EH (cell line): Measurements from ENCODE around the gene USP43.

Experiments
- DNase-seq: peaks from one replicate; pipeline ENCODE4 v3.0.0-alpha.2; 2015; ENCODE audit warnings: low read depth

USP43 gene

DNA sequence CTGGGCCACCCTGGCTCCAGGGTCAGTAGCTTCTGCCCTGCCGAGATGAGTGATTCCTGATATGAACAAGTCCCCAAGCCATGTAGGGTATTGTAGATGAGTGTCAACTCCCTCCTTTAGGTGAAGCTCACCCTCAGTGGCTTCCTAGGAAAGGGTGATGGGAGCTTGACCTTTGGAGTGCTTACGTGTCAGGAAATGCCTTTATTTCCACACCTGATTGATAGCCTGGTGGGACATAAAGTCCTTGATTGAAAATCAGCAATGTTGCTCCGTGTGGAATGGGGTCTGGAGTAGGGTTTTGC is 58.4 kb downstream of the USP43 start:
- DNase-seq: no peak

GRCh38 chr17:9705745-9706144 is 60.4 kb downstream of the USP43 start:
- no peak for DNase-seq

GRCh38 chr17:9707948-9708347 is 62.6 kb downstream of the USP43 start:
- no peak for DNase-seq

DNA sequence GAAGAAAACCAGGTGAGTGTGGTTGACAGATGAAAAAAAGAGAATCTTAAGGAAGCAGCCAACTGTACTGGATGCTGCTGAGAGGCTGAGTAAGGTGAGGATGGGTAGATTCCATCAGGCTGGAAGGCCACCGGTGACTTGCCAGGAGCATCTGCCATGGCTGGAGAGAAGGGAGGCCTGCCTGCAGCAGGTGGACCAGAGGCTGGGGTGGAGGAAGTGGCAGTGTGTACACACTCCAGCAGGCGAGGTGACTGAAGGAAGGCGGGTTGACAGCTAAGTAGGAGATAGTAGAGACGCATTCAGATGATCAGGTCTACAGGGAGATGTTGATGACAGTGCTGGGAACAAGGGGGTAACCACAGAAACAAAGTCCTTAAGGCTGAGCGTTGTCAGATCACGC is 69.5 kb downstream of the USP43 start:
- DNase-seq: no peak

- DNase-seq: no peak
Observed at GRCh38 chr17:9715503-9716016, 70.2 kb downstream of the USP43 start.

- DNase-seq: peak; percentile 2
Observed at GRCh38 chr17:9725575-9725974, 80.3 kb downstream of the USP43 start.

DNA sequence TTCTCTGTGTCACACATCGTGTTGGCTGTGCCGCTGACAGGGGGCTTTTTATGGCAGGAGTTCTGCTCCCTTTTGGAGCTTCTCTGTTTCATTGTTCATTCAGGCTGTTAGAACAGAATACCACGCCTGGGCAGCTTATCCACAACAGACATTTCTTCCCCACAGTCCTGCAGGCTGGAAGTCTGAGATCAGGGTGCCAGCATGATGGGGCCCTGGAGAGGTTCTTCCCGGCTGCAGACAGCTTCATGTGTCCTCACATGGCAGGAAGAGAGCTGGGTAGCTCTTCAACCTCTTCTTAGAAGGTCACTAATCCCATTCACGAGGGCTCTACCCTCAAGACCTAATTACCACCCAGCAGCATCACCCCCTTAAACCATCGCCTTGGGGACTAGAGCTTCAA is 81.0 kb downstream of the USP43 start:
- no peak for DNase-seq

DNA sequence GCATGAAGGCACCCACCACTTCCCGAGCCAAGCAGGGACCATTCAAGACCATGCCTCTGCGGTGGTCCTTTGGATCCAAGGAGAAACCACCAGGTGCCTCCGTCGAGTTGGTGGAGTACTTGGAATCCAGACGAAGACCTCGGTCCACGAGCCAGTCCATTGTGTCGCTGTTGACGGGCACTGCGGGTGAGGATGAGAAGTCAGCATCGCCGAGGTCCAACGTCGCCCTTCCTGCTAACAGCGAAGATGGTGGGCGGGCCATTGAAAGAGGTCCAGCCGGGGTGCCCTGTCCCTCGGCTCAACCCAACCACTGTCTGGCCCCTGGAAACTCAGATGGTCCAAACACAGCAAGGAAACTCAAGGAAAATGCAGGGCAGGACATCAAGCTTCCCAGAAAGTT is 82.7 kb downstream of the USP43 start:
- DNase-seq: no peak

- DNase-seq: no peak
Observed at GRCh38 chr17:9728564-9728963, 83.2 kb downstream of the USP43 start.

GRCh38 chr17:9729034-9729650 is 83.8 kb downstream of the USP43 start:
- DNase-seq: peak; percentile 55

- DNase-seq: peak; percentile 8
Observed at GRCh38 chr17:9729735-9730420, 84.6 kb downstream of the USP43 start.

DNA sequence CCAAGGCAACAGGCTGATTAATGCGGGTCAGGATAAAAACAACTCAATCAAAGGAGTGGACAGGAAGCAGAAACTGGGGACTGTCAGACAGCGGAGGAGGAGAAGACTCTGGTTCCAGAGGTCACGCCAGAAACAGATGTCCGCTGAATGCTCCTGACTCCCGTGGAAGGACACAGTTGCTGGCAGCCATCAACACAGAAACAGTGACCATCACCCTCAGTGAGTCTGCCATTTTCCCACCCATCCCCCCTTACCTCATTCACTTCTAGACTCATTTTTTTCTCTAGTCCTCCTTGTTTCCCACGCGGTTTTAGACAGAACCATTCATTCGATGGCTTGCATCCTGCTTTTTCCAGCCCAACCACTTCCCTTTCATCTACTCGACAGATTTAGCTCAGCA is 105.2 kb downstream of the USP43 start:
- DNase-seq: no peak

GRCh38 chr17:9755083-9755482 is 109.8 kb downstream of the USP43 start:
- peak; percentile 39 for DNase-seq

- DNase-seq: no peak
Observed at GRCh38 chr17:9760266-9760665, 114.9 kb downstream of the USP43 start.

DNA sequence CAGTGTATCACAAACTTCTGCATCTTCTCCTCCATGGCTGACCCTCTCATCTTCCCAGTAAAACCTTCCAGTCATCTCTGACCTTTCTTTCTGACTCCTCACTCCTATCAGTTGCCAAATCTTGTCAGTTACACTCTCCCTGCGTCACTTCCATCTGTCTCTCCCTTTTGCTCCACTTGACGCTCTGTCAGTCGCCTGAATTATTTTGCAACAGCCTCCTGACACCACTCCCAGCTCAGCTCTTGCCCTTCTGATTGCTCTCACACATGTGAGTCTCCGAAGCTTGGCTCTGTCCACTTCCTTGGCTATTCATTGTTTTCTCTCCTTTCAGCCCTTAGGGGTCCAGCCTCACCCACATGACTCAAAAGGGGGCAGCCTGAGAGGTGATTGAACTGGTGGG is 118.3 kb downstream of the USP43 start:
- no peak for DNase-seq

DNA sequence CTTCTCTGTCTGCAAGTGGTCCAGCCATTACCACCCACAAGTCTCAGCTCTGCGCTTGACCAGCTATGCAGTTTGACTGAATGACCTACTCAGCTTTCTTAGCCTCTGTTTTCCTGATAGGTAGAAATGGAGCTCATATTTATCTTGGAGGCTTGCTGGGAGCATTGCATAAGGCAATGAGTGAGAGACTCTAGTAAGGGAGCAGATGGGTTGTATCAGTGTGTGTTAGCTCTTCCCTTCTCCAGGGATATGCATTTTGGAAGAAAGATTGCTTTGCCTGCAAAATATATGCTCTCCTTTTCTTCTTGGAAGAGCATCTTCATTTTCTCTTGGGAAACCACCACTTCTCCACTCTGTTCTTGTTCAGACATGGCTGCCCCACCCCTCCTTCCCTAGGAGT is 120.0 kb downstream of the USP43 start:
- no peak for DNase-seq

GRCh38 chr17:9766970-9767369 is 121.7 kb downstream of the USP43 start:
- no peak for DNase-seq

GRCh38 chr17:9767432-9767991 is 122.2 kb downstream of the USP43 start:
- no peak for DNase-seq

GRCh38 chr17:9768381-9768934 is 123.1 kb downstream of the USP43 start:
- peak; percentile 30 for DNase-seq

GRCh38 chr17:9769036-9769695 is 123.8 kb downstream of the USP43 start:
- DNase-seq: no peak

DNA sequence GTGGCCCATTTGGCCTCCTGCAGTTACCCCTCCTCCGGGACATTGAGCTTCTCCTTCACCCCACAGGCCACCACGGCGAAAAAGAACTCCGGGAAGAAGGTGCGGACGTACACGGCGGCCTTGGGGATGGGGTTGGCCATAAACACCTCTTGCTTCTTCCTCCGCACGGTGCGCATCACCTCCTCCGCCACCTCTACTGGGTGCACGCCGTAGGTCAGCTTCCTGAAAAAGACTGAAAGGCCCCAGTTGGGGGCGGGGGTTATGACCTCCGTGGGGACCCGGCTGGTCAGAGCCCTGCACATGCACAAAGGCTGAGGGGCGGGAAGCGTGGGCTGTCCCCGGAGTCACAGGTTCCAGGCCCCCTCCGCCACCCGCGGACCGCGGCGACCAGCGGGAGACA is 126.1 kb downstream of the USP43 start:
- DNase-seq: no peak

DNA sequence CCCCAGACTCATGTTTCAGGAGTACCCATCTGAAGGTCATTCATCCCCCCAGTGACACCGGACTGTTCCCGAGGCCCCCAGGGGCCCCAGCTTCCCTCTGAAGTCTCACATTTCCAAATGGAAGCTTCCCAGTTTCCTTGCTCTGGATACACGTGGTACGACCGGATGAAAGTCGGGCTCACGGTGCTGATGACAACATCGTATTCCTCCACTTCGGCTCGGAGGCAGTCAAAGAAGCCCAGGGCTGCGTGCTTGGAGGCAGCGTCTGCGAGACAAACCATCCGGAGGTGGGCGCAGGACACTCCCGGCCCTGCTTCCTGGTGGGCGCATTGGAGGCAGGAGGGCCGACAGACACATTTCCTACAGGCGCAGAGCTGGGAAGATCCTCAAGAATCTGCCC is 127.3 kb downstream of the USP43 start:
- no peak for DNase-seq

GRCh38 chr17:9776911-9777310 is 131.6 kb downstream of the USP43 start:
- no peak for DNase-seq
